Left renal pelvis (tissue), 4 donors: ENCODE results near the gene GPR3. TPM values are rescaled to one million over a fixed set of nuclear protein-coding genes. Genes with fewer than 3 reads are reported as not detected.
A peak's percentile ranks its signal among the peaks of the same experiment; 100 is the strongest.

ENCODE experiments used
- DNase-seq, 4 donors: peaks; one replicate each; pipeline ENCODE4 v3.0.0-alpha.2; 2013; ENCODE audit warnings: low read depth in 4 of 4, low spot score in 3 of 4
- polyA plus RNA-seq, 4 donors: library from polyadenylated mRNA; unstranded; fragments of 120-200 nt; gene quantifications; one replicate each; pipeline ENCODE4 v1.2.1, GENCODE V29; 2013; ENCODE audit not compliant: insufficient read length in 4 of 4

The GPR3 gene
- polyA plus RNA-seq, 4 donors = 0.60 to 1.8 (median 0.99) TPM

GRCh38 chr1:27358038-27358927, 34.1 kb upstream of the GPR3 start:
- DNase-seq = no peak

GRCh38 chr1:27358928-27359313, 33.5 kb upstream of the GPR3 start:
- no peak for DNase-seq

- no peak for DNase-seq
Measured at GRCh38 chr1:27359822-27360158, 32.6 kb upstream of the GPR3 start.

- no peak for DNase-seq
Measured at GRCh38 chr1:27360159-27361043, 32.0 kb upstream of the GPR3 start.

GRCh38 chr1:27361044-27361402, 31.4 kb upstream of the GPR3 start:
- no peak for DNase-seq

GRCh38 chr1:27361553-27361952, 30.9 kb upstream of the GPR3 start:
- DNase-seq = no peak

- DNase-seq = no peak
Measured at GRCh38 chr1:27363766-27364695, 28.4 kb upstream of the GPR3 start.

GRCh38 chr1:27364696-27365371, 27.6 kb upstream of the GPR3 start:
- DNase-seq = no peak

- peak in 2 of 4 donors; percentile 77 to 78 for DNase-seq
Measured at GRCh38 chr1:27365372-27366112, 26.9 kb upstream of the GPR3 start.

GRCh38 chr1:27366113-27366410, 26.4 kb upstream of the GPR3 start:
- DNase-seq = peak in 1 of 4 donors; percentile 57

GRCh38 chr1:27366411-27367159, 25.8 kb upstream of the GPR3 start, which contains the start of gene MAP3K6:
Gene MAP3K6 (minus strand): TSS chr1:27366961. CDS start chr1:27366597, 364 bp downstream.
- no peak for DNase-seq

GRCh38 chr1:27367160-27367650, 25.2 kb upstream of the GPR3 start:
- DNase-seq = no peak

- no peak for DNase-seq
Measured at GRCh38 chr1:27368869-27369582, 23.4 kb upstream of the GPR3 start.

GRCh38 chr1:27372022-27372807, 20.2 kb upstream of the GPR3 start:
- DNase-seq = no peak

- no peak for DNase-seq
Measured at GRCh38 chr1:27372808-27373690, 19.4 kb upstream of the GPR3 start.
